CD4-positive, alpha-beta memory T cell (primary cell): Measurements from ENCODE around the gene CTDSPL. TPM values are rescaled to one million over a fixed set of nuclear protein-coding genes. Genes with fewer than 3 reads are reported as not detected.

Experiments used
- CTCF ChIA-PET: fragments of 350-600 bp; sonication (Branson Sonifier 250); formaldehyde crosslinking; loops from one replicate; lab custom pipeline; 2021; ENCODE audit warnings: inconsistent platforms; ENCODE audit not compliant: partially characterized antibody; lab: Charles Lee
- POLR2A ChIA-PET: fragments of 350-600 bp; sonication (Branson Sonifier 250); formaldehyde crosslinking; loops from one replicate; lab custom pipeline; 2021; ENCODE audit not compliant: partially characterized antibody; lab: Charles Lee
- DNase-seq, 5 donors: peaks; one replicate each; pipeline versions ENCODE4 v3.0.0 to v3.0.0-alpha.2; 2020 to 2022; ENCODE audit warnings: mixed read lengths in 1 of 5
- H3K27ac ChIP-seq: one replicate; pipeline ENCODE4 v1.7.0; 2013; ENCODE audit warnings: low read depth, low read length
- H3K27me3 ChIP-seq: 2 replicates; pipeline ENCODE4 v1.7.0; 2013; ENCODE audit warnings: mild to moderate bottlenecking, low read length, moderate library complexity; ENCODE audit not compliant: insufficient read depth
- H3K36me3 ChIP-seq: 2 replicates; pipeline ENCODE4 v1.7.0; 2013; ENCODE audit warnings: mild to moderate bottlenecking, low read length, moderate library complexity; ENCODE audit not compliant: insufficient read depth
- H3K4me1 ChIP-seq: 2 replicates; pipeline ENCODE4 v1.7.0; 2013; ENCODE audit warnings: mild to moderate bottlenecking, low read length, moderate library complexity; ENCODE audit not compliant: insufficient read depth
- H3K4me3 ChIP-seq, 2 donors: one replicate each; pipeline ENCODE4 v1.7.0; 2013; ENCODE audit warnings: low read length in 2 of 2, mild to moderate bottlenecking in 1 of 2
- H3K9me3 ChIP-seq, 2 donors: one replicate each; pipeline ENCODE4 v1.7.0; 2013; ENCODE audit warnings: low read length in 2 of 2, control low read depth in 1 of 2; ENCODE audit not compliant: control insufficient read depth in 1 of 2
- H3K27ac Mint-ChIP-seq, 7 donors: one replicate each; pipeline ENCODE4 v1.8.0; 2020 to 2021; ENCODE audit warnings: mixed read lengths in 7 of 7, mild to moderate bottlenecking in 6 of 7, inconsistent platforms in 3 of 7, moderate library complexity in 3 of 7
- H3K27me3 Mint-ChIP-seq, 2 donors: one replicate each; pipeline ENCODE4 v1.8.0; 2020 to 2021; ENCODE audit warnings: mixed read lengths in 2 of 2
- H3K36me3 Mint-ChIP-seq, 2 donors: one replicate each; pipeline ENCODE4 v1.8.0; 2020 to 2021; ENCODE audit warnings: mixed read lengths in 2 of 2, inconsistent platforms in 1 of 2, mild to moderate bottlenecking in 1 of 2
- H3K4me1 Mint-ChIP-seq, 4 donors: one replicate each; pipeline ENCODE4 v1.8.0; 2020 to 2021; ENCODE audit warnings: mixed read lengths in 4 of 4, mild to moderate bottlenecking in 1 of 4
- H3K4me3 Mint-ChIP-seq, 8 donors: one replicate each; pipeline ENCODE4 v1.8.0; 2020 to 2021; ENCODE audit warnings: mixed read lengths in 8 of 8, mild to moderate bottlenecking in 7 of 8, moderate library complexity in 6 of 8, inconsistent platforms in 3 of 8
- H3K9me3 Mint-ChIP-seq, 8 donors: one replicate each; pipeline ENCODE4 v1.8.0; 2020 to 2021; ENCODE audit warnings: mixed read lengths in 8 of 8, mild to moderate bottlenecking in 5 of 8, inconsistent platforms in 3 of 8, moderate library complexity in 1 of 8
- intact Hi-C: fragments of 100-400 bp; cut with micrococcal nuclease; formaldehyde crosslinking; loops from one replicate; pipeline ENCODE4 v1.15.1; 2023
- polyA plus RNA-seq, 2 donors: library from polyadenylated mRNA; unstranded; fragments of 300-500 nt; fragmentation: Illumina TruSeq; gene quantifications; one replicate each; pipeline ENCODE4 v1.2.3, GENCODE V29; 2021
- total RNA-seq, 2 experiments: library from RNA; stranded (reverse); gene quantifications; one replicate each; pipeline ENCODE4 v1.2.3, GENCODE V29; 2021

The CTDSPL gene
- total and polyA plus RNA-seq, 4 experiments from 2014 or later = 0.08 to 0.73 (median 0.61) TPM; not detected in 1

- no peaks in the 10 kb centered on the region for H3K4me1 Mint-ChIP-seq
- DNase-seq = no peak
- Histone ChIP-seq H3K27ac (no peak overlapping the region), H3K4me3 (no peak overlapping the region), H3K9me3 (no peaks in the 10 kb centered on the region), H3K4me1 (no peaks in the 10 kb centered on the region), H3K27me3 (no peaks in the 10 kb centered on the region), H3K36me3 (no peaks in the 10 kb centered on the region)
- no peaks in the 10 kb centered on the region for H3K9me3 Mint-ChIP-seq
- ChIA-PET POLR2A (no interaction called here), CTCF (no interaction called here)
- peaks cover 0 to 3% of the 10 kb centered on the region in 2 donors for H3K27me3 Mint-ChIP-seq
- H3K36me3 Mint-ChIP-seq = no peaks in the 10 kb centered on the region
- intact Hi-C loops = no loop called here
- no peak overlapping the region for H3K27ac Mint-ChIP-seq
- H3K4me3 Mint-ChIP-seq = no peak overlapping the region
Observed at GRCh38 chr3:37820286-37820685, 41.4 kb upstream of the CTDSPL start.

- Histone ChIP-seq H3K4me1 (no peaks in the 10 kb centered on the region), H3K36me3 (no peaks in the 10 kb centered on the region), H3K27me3 (no peaks in the 10 kb centered on the region), H3K9me3 (peaks cover 0 to 2% of the 10 kb centered on the region in 2 donors), H3K27ac (no peak overlapping the region), H3K4me3 (no peak overlapping the region)
- intact Hi-C loops = no loop called here
- DNase-seq = no peak
- Mint-ChIP-seq H3K27me3 (peaks cover 8 to 9% of the 10 kb centered on the region in 2 donors), H3K4me1 (no peaks in the 10 kb centered on the region), H3K36me3 (no peaks in the 10 kb centered on the region), H3K9me3 (no peaks in the 10 kb centered on the region), H3K4me3 (no peak overlapping the region), H3K27ac (no peak overlapping the region)
- ChIA-PET POLR2A (no interaction called here), CTCF (no interaction called here)
Observed at GRCh38 chr3:37823189-37823588, 38.5 kb upstream of the CTDSPL start.

- DNase-seq = no peak
- Histone ChIP-seq H3K4me1 (no peaks in the 10 kb centered on the region), H3K27me3 (no peaks in the 10 kb centered on the region), H3K36me3 (no peaks in the 10 kb centered on the region), H3K4me3 (no peak overlapping the region), H3K27ac (no peak overlapping the region), H3K9me3 (peaks cover 0 to 2% of the 10 kb centered on the region in 2 donors)
- Mint-ChIP-seq H3K9me3 (no peaks in the 10 kb centered on the region), H3K27ac (no peak overlapping the region), H3K36me3 (no peaks in the 10 kb centered on the region), H3K4me3 (no peak overlapping the region), H3K27me3 (peaks cover 9 to 16% of the 10 kb centered on the region in 2 donors), H3K4me1 (no peaks in the 10 kb centered on the region)
- ChIA-PET CTCF (no interaction called here), POLR2A (no interaction called here)
- intact Hi-C loops = no loop called here
Observed at GRCh38 chr3:37824090-37824953, 37.4 kb upstream of the CTDSPL start.

- no peak overlapping the region for H3K4me3 Mint-ChIP-seq
- no peak for DNase-seq
- H3K27me3 ChIP-seq = no peaks in the 10 kb centered on the region
- H3K4me1 ChIP-seq = no peaks in the 10 kb centered on the region
- H3K9me3 ChIP-seq = peaks cover 0 to 2% of the 10 kb centered on the region in 2 donors
- peaks cover 9 to 16% of the 10 kb centered on the region in 2 donors for H3K27me3 Mint-ChIP-seq
- intact Hi-C loops = no loop called here
- no peaks in the 10 kb centered on the region for H3K9me3 Mint-ChIP-seq
- CTCF ChIA-PET = no interaction called here
- no peaks in the 10 kb centered on the region for H3K4me1 Mint-ChIP-seq
- H3K27ac Mint-ChIP-seq = no peak overlapping the region
- POLR2A ChIA-PET = no interaction called here
- no peak overlapping the region for H3K4me3 ChIP-seq
- no peaks in the 10 kb centered on the region for H3K36me3 ChIP-seq
- H3K27ac ChIP-seq = no peak overlapping the region
- no peaks in the 10 kb centered on the region for H3K36me3 Mint-ChIP-seq
Observed at GRCh38 chr3:37824954-37825328, 36.7 kb upstream of the CTDSPL start.

- intact Hi-C loops = no loop called here
- no peaks in the 10 kb centered on the region for H3K4me1 ChIP-seq
- Mint-ChIP-seq H3K4me3 (no peak overlapping the region), H3K4me1 (no peaks in the 10 kb centered on the region), H3K36me3 (no peaks in the 10 kb centered on the region), H3K9me3 (no peaks in the 10 kb centered on the region), H3K27me3 (peaks cover 11 to 16% of the 10 kb centered on the region in 2 donors), H3K27ac (no peak overlapping the region)
- H3K36me3 ChIP-seq = no peaks in the 10 kb centered on the region
- peaks cover 0 to 2% of the 10 kb centered on the region in 2 donors for H3K9me3 ChIP-seq
- no peak for DNase-seq
- no peaks in the 10 kb centered on the region for H3K27me3 ChIP-seq
- ChIA-PET POLR2A (no interaction called here), CTCF (no interaction called here)
- no peak overlapping the region for H3K4me3 ChIP-seq
- no peak overlapping the region for H3K27ac ChIP-seq
Observed at GRCh38 chr3:37825744-37826400, 35.8 kb upstream of the CTDSPL start.

GRCh38 chr3:37826502-37826901 is 35.2 kb upstream of the CTDSPL start:
- H3K36me3 ChIP-seq = no peaks in the 10 kb centered on the region
- intact Hi-C loops = no loop called here
- H3K4me3 Mint-ChIP-seq = no peak overlapping the region
- ChIA-PET CTCF (no interaction called here), POLR2A (no interaction called here)
- peaks cover 0 to 2% of the 10 kb centered on the region in 2 donors for H3K9me3 ChIP-seq
- peaks cover 11 to 15% of the 10 kb centered on the region in 2 donors for H3K27me3 Mint-ChIP-seq
- no peak overlapping the region for H3K4me3 ChIP-seq
- H3K27ac ChIP-seq = no peak overlapping the region
- H3K27me3 ChIP-seq = no peaks in the 10 kb centered on the region
- no peak for DNase-seq
- no peaks in the 10 kb centered on the region for H3K4me1 Mint-ChIP-seq
- no peaks in the 10 kb centered on the region for H3K4me1 ChIP-seq
- H3K27ac Mint-ChIP-seq = no peak overlapping the region
- no peaks in the 10 kb centered on the region for H3K36me3 Mint-ChIP-seq
- H3K9me3 Mint-ChIP-seq = no peaks in the 10 kb centered on the region

- Mint-ChIP-seq H3K27ac (no peak overlapping the region), H3K9me3 (no peaks in the 10 kb centered on the region), H3K36me3 (no peaks in the 10 kb centered on the region), H3K4me1 (no peaks in the 10 kb centered on the region), H3K4me3 (no peak overlapping the region), H3K27me3 (peaks cover 11 to 15% of the 10 kb centered on the region in 2 donors)
- CTCF ChIA-PET = no interaction called here
- no peaks in the 10 kb centered on the region for H3K4me1 ChIP-seq
- peaks cover 0 to 2% of the 10 kb centered on the region in 2 donors for H3K9me3 ChIP-seq
- intact Hi-C loops = no loop called here
- H3K36me3 ChIP-seq = no peaks in the 10 kb centered on the region
- DNase-seq = no peak
- POLR2A ChIA-PET = no interaction called here
- no peaks in the 10 kb centered on the region for H3K27me3 ChIP-seq
- H3K4me3 ChIP-seq = no peak overlapping the region
- H3K27ac ChIP-seq = no peak overlapping the region
Observed at GRCh38 chr3:37826933-37827332, 34.7 kb upstream of the CTDSPL start.
